Stimulated activated CD8-positive, alpha-beta memory T cell treated with anti-CD3 and anti-CD28 coated beads, Interleukin-15, amount 100 ng/mL, for 48 hours (primary cell): ENCODE results near the gene ZNF775.

Experiments
- DNase-seq, 2 donors: peaks; one replicate each; pipeline ENCODE4 v3.0.0-alpha.2; 2020; ENCODE audit warnings: low read depth in 2 of 2

The ZNF775 gene

DNA sequence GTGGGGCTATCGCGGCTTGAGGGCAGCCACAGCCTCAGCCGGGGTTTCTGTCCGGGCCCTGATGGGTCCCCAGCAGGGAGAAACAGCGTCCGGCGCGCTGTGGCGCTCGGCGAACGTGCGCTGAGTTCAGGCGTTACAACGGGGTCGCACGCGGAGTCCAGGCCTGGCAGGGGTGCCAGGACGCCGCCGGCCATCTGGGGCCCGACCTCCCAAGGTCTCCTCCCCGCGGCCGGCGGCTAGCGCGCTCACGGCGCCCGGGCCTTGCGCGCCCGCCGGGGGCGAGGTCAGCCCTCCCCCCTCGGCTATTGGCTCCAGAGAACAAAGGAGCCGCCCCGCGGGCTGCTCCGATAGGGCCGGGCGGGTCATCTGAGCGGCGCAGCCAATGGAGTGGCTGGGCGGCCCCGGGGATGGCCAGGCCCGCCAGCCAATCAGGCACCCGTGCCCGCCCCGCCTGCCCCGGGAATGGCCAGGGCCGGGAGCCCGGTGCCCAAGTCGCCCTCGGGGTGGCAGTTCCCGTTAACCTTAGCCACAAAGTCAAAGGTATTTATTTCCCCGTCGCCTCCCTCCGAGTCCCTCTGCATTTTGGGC, at the start of gene ZNF775:
TSS of gene ZNF775 (plus strand) at position 478 of the 588 bp plus-strand sequence. CDS start 9,141 bp downstream, outside the sequence.
- peak; percentile 92 to 93 for DNase-seq

DNA sequence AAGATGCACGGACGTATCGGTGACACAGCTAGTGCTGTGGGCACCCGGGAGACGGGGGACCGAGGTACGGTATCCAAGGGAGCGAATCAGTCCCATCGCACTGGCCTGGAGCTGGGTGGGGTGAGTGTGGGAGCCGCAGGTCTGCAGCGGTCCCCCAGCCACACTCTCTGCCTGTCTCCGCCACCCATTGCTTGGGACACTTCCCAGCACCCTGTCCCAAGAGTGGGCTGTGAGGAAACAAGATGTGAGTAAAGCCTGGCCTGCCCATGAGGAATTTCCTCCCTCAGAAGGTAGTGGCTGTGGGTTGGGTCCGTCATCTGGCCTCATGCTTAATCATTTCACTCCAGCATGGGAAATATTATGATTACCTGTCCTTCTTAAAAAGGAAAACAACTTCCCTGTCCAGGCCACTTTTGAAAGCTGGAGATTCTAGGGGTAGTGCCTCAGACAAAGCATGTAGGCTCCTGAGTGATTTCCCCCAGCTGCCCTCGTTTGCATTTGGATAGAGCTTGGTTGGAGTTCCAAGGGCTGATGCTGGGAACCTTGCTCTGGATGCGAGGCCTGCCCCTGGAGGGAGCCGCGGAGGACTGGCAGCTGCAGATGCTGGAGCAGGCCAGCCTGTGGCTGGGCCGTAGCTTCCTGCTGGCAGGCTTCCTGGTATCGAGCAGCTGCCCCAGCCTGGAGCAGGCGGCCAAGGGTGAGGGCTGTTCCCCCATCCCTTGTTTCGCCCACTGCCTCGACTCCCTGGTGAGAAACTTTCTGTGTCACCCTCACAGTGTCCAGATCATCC, 49.6 kb upstream of the ZNF775 start:
- DNase-seq = no peak

DNA sequence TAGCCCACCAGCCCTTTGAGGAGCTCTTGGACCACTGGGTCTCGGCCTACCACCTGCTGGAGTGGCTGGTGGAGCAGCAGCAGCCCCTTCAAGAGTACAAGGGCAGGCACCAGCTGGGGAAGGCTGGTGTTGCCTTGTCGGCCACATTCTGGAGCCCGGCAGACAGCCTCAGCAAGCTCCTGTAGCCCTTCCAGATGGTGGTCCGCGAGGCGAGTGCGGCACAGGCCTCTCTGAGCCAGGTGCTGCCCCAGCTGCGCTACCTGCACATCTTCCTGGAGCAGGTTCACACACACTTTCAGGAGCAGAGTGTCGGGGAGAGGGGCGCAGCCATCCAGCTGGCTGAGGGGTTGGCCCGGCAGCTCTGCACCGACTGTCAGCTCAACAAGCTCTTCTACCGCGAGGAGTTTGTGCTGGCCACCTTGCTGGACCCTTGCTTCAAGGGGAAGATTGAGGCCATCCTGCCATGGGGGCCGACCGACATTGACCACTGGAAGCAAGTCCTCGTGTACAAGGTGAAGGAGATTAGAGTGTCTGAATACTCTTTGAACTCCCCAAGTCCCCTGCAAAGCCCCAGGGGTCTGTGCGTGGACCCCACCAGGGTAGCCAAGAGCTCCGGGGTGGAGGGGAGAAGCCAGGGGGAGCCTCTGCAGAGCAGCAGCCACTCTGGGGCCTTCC, 48.8 kb upstream of the ZNF775 start:
- DNase-seq = no peak

- DNase-seq = no peak
Measured at GRCh38 chr7:150332852-150333635, 46.1 kb upstream of the ZNF775 start.

DNA sequence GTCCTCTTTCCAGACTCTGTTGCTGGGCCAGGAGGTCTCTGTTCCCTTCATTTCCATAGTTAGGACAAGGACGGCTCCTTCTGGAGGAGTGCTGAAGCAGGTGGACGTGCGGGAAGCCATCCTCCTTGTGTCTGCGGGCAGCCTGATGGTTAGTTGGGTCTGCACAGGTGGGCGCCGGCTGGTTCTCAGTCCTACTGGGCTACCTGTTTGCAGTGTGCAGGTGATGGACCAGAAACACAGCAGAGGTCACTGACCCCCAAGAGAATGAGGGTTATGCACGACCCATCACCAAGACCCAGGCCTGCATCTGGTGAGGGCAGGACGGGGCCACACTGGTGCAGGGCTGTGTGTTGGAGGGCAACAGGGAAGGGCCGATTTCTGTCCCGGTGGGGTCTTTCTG, 45.5 kb upstream of the ZNF775 start:
- no peak for DNase-seq

GRCh38 chr7:150334108-150334507, 45.0 kb upstream of the ZNF775 start:
- no peak for DNase-seq

- DNase-seq = no peak
Measured at GRCh38 chr7:150335108-150335773, 43.9 kb upstream of the ZNF775 start.

- DNase-seq = no peak
Measured at GRCh38 chr7:150335774-150336112, 43.4 kb upstream of the ZNF775 start.

GRCh38 chr7:150336746-150337145, 42.4 kb upstream of the ZNF775 start:
- DNase-seq = no peak

GRCh38 chr7:150337179-150337578, 42.0 kb upstream of the ZNF775 start:
- DNase-seq = no peak

DNA sequence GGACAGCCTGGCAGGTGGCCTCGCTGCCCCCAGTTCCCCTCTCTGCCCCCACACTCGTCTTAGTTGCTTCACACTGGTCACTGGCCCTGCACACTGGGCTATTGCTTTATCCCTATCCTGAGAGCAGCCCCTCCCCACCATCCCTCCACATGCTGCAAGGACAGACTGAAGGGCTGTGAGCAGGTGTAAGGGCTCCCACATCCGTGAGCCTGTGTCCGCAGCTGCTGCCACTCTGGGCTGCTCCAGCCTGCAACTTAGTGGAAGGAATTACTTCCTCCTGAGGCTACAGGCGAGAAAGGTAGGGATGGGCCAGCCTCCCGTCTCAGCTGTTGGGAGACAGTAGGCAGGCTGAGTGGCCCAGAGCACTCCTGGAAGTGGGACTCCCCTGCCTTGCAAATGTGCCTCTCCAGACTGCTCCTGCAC, 41.5 kb upstream of the ZNF775 start:
- no peak for DNase-seq

- DNase-seq = no peak
Measured at GRCh38 chr7:150338166-150338829, 40.8 kb upstream of the ZNF775 start.

GRCh38 chr7:150339409-150339809, 39.7 kb upstream of the ZNF775 start:
- DNase-seq = no peak

GRCh38 chr7:150340024-150340749, 38.9 kb upstream of the ZNF775 start:
- no peak for DNase-seq

DNA sequence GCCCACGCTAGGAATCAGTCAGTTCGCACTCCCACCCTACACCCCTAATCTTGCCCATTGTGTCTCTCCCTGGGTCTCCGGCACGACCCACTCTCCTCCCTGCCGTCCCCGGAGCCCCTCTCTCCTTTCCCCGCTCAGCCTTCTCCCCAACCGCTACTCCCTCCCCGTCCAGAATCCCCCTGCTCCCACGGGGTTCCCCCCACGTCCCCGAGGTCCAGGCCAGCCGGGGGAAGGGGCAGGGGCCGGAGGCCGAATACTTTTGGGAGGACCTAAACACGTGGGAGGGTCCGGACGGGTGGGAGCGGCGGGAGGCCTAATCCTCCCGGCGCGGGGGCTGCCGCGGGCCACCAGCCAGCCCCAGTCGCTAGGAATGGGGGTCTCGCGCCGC, 38.3 kb upstream of the ZNF775 start:
- no peak for DNase-seq

DNA sequence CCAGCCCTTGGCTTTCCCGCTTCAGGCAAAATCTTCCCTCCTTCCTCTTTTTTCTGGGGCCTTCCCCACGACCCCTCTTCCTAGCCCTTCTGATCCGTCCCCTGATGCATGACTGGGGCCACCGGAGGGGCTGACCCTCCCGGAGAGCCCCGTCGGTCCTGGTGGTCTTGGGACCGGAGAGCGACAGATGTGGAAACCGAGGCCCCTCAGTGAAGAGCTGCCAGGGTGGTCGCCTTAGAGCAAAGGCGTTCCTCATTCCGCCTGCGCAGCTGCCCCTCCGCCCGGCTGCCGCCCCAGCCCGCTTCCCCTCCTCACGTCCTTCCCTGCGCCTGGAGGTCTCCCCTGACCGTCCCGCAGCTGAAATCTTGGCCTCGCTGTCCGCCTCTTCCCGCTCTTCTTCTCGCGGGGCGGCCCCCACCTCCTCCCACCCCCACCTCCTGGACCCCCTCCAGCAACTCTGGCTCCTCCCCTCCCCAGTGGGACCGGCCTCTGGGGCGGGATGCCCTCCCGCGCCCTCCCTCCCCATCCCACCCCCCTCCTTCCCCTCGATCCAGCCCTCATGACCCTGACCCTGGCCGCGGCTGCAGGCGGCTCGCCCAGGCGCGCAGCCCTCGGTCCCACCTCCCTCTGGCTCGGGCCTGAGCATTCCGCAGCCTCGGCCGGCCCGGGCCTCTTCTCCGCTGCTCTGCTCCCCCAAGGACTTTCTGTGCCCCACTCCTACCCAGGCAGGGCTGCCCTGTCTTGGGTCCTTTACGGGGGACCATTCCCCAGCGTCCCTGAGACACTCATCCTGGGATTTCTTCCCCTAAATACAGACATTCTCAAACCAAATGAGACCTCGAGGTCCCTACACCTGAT, 37.6 kb upstream of the ZNF775 start, which contains the start of gene RARRES2:
TSS of gene RARRES2 (minus strand) at position 367 of the 858 bp plus-strand sequence. CDS start 1,020 bp downstream, outside the sequence.
- DNase-seq = no peak

DNA sequence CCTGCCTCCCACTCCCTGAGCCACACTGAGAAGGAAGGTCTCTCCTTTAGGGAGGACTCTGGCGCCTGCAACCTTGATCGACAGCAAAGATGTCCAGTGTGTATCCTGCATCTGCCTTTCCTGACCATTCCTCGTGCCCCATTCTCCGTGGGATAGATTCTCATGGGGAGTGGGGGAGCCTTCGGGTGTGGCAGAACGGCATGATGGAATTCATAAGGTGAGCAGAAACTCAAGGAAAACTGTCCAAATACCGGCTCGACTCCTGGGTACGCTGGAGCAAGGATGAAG, 37.1 kb upstream of the ZNF775 start:
- DNase-seq = no peak

GRCh38 chr7:150343225-150343624, 35.9 kb upstream of the ZNF775 start:
- no peak for DNase-seq

- no peak for DNase-seq
Measured at GRCh38 chr7:150344299-150344698, 34.8 kb upstream of the ZNF775 start.

- no peak for DNase-seq
Measured at GRCh38 chr7:150345012-150345411, 34.1 kb upstream of the ZNF775 start.
